PC-3 (cell line): ENCODE data around the gene FBXO42. TPM values are rescaled to one million over a fixed set of nuclear protein-coding genes. Genes with fewer than 3 reads are reported as not detected.

Experiments
- ATAC-seq: fragments of 200-7000 bp; cut with Tn5 transposase; 2 replicates; pipeline ENCODE4 v1.9.1; 2020; ENCODE audit warnings: mild to moderate bottlenecking, moderate library complexity
- BruUV-seq: library from RNA; stranded (reverse); fragments of 400-500 nt; replicated peaks from 2 replicates; lab custom pipeline; 2021; lab: Mats Ljungman, UMichigan
- CTCF ChIA-PET: fragments of 300-600 bp; sonication (Branson Sonifier 250); formaldehyde crosslinking; loops from one replicate; lab custom pipeline; 2022; ENCODE audit warnings: antibody characterized with exemption; lab: Charles Lee
- POLR2A ChIA-PET: fragments of 300-600 bp; sonication (Branson Sonifier 250); formaldehyde crosslinking; loops from one replicate; lab custom pipeline; 2022; ENCODE audit warnings: antibody characterized with exemption; ENCODE audit not compliant: unreplicated experiment; lab: Charles Lee
- DNase-seq: peaks from one replicate; pipeline ENCODE4 v3.0.0-alpha.2; 2015
- H2AFZ ChIP-seq: fragments of 300-600 bp; sonication (generic); 2 replicates; pipeline ENCODE4 v1.6.0; 2016; ENCODE audit warnings: antibody characterized with exemption, low read length
- H3F3A ChIP-seq: fragments of 300-600 bp; sonication (generic); one replicate; pipeline ENCODE4 v1.6.0; 2017; ENCODE audit warnings: antibody characterized with exemption, low read length, control low read depth, mild to moderate bottlenecking; ENCODE audit not compliant: unreplicated experiment
- H3K27ac ChIP-seq: fragments of 300-600 bp; sonication (generic); 2 replicates; pipeline ENCODE4 v1.5.1; 2016; ENCODE audit warnings: mild to moderate bottlenecking, low read length
- H3K27me3 ChIP-seq: fragments of 300-600 bp; sonication (generic); 2 replicates; pipeline ENCODE4 v1.6.1; 2016; ENCODE audit warnings: low read length, mixed read lengths
- H3K36me3 ChIP-seq: fragments of 300-600 bp; sonication (generic); 2 replicates; pipeline ENCODE4 v1.6.1; 2016; ENCODE audit warnings: low read depth, mixed run types, low read length, mixed read lengths
- H3K4me1 ChIP-seq: fragments of 300-600 bp; sonication (generic); 2 replicates; pipeline ENCODE4 v1.5.1; 2016; ENCODE audit warnings: low read length; ENCODE audit not compliant: insufficient read depth
- H3K4me2 ChIP-seq: fragments of 300-600 bp; sonication (generic); 2 replicates; pipeline ENCODE4 v1.6.0; 2016; ENCODE audit warnings: low read length
- H3K4me3 ChIP-seq: fragments of 300-600 bp; sonication (generic); 2 replicates; pipeline ENCODE4 v1.5.1; 2016; ENCODE audit warnings: mild to moderate bottlenecking, low read length, mixed read lengths
- H3K79me2 ChIP-seq: fragments of 300-600 bp; sonication (generic); 2 replicates; pipeline ENCODE4 v1.6.1; 2017; ENCODE audit warnings: low read length, mixed read lengths
- H3K9ac ChIP-seq: fragments of 300-600 bp; sonication (generic); 2 replicates; pipeline ENCODE4 v1.6.0; 2016; ENCODE audit warnings: mild to moderate bottlenecking, low read length
- H3K9me2 ChIP-seq: fragments of 300-600 bp; sonication (generic); replicated peaks from 2 replicates; pipeline ENCODE4 v1.6.1; 2016; ENCODE audit warnings: mixed run types, low read length, mixed read lengths
- H3K9me3 ChIP-seq: fragments of 300-600 bp; sonication (generic); 2 replicates; pipeline ENCODE4 v1.6.1; 2016; ENCODE audit warnings: low read length, mixed read lengths
- H4K20me1 ChIP-seq: fragments of 300-600 bp; sonication (generic); 2 replicates; pipeline ENCODE4 v1.6.1; 2016; ENCODE audit warnings: low read length, mixed read lengths
- CTCF ChIP-seq: fragments of 300-600 bp; sonication (generic); conservative IDR thresholded peaks from 2 replicates; pipeline ENCODE4 v1.5.1; 2017; ENCODE audit warnings: antibody characterized with exemption, low read depth, mild to moderate bottlenecking, low read length
- EZH2 ChIP-seq: fragments of 300-600 bp; sonication (generic); IDR thresholded peaks from one replicate; pipeline ENCODE4 v1.6.1; 2017; ENCODE audit warnings: antibody characterized with exemption, mild to moderate bottlenecking, low read length; ENCODE audit not compliant: unreplicated experiment
- EZH2phosphoT487 ChIP-seq: fragments of 300-600 bp; sonication (generic); IDR thresholded peaks from 2 replicates; pipeline ENCODE4 v1.6.1; 2018; ENCODE audit warnings: mild to moderate bottlenecking, antibody characterized with exemption, low read length, borderline replicate concordance
- intact Hi-C: fragments of 100-400 bp; cut with micrococcal nuclease; formaldehyde crosslinking; loops from 2 replicates; pipeline ENCODE4 v1.9.0; 2023
- total RNA-seq: library from RNA; depleted of rRNA; stranded (reverse); fragments of >200 nt; gene quantifications from 2 replicates; pipeline ENCODE4 v1.2.3, GENCODE V29; 2014

The FBXO42 gene
- total RNA-seq, 1 experiment from 2014 or later, result 16.0 TPM

GRCh38 chr1:16210581-16210980 lies 141.7 kb downstream of the FBXO42 start:
- Histone ChIP-seq H2AFZ (no peak overlapping the region), H3K79me2 (peaks cover 6% of the 10 kb centered on the region; the same call in 1 of the 2 replicates), H3K36me3 (no peaks in the 10 kb centered on the region), H3K27me3 (no peaks in the 10 kb centered on the region), H3K4me2 (no peak overlapping the region), H3K9me3 (no peaks in the 10 kb centered on the region), H3K27ac (no peak overlapping the region), H3F3A (no peaks in the 10 kb centered on the region), H3K9me2 (no peaks in the 10 kb centered on the region), H3K4me1 (peaks cover 18% of the 10 kb centered on the region), H4K20me1 (no peaks in the 10 kb centered on the region), H3K9ac (no peak overlapping the region), H3K4me3 (no peak overlapping the region)
- TF ChIP-seq EZH2 (no peak), EZH2phosphoT487 (no peak), CTCF (no peak)
- POLR2A ChIA-PET, result no interaction called here
- BruUV-seq, result no TSS peak
- ATAC-seq (no peak), DNase-seq (no peak)
- intact Hi-C loops, result no loop called here
- CTCF ChIA-PET, result no interaction called here

GRCh38 chr1:16209847-16210407 lies 142.4 kb downstream of the FBXO42 start:
- H3K4me1 ChIP-seq, result peaks cover 18% of the 10 kb centered on the region
- H3F3A ChIP-seq, result no peaks in the 10 kb centered on the region
- ChIA-PET CTCF (no interaction called here), POLR2A (no interaction called here)
- intact Hi-C loops, result loop anchor here (5.0 kb wide), 1 partner anchor 32 kb away; no protein-coding TSS in a partner anchor
- no peak overlapping the region for H3K27ac ChIP-seq
- H2AFZ ChIP-seq, result no peak overlapping the region
- no peaks in the 10 kb centered on the region for H3K27me3 ChIP-seq
- H4K20me1 ChIP-seq, result no peaks in the 10 kb centered on the region
- peaks cover 6% of the 10 kb centered on the region; the same call in 1 of the 2 replicates for H3K79me2 ChIP-seq
- BruUV-seq, result no TSS peak
- no peak overlapping the region for H3K4me3 ChIP-seq
- ATAC-seq (no peak), DNase-seq (no peak)
- H3K9me3 ChIP-seq, result no peaks in the 10 kb centered on the region
- TF ChIP-seq EZH2 (no peak), CTCF (no peak), EZH2phosphoT487 (no peak)
- no peaks in the 10 kb centered on the region for H3K36me3 ChIP-seq
- no peak overlapping the region for H3K9ac ChIP-seq
- H3K9me2 ChIP-seq, result no peaks in the 10 kb centered on the region
- no peak overlapping the region for H3K4me2 ChIP-seq

GRCh38 chr1:16209132-16209846 lies 143.0 kb downstream of the FBXO42 start:
- H3K4me3 ChIP-seq, result no peak overlapping the region
- no peak for DNase-seq
- H3K27ac ChIP-seq, result no peak overlapping the region
- H3K9me3 ChIP-seq, result no peaks in the 10 kb centered on the region
- ChIA-PET CTCF (no interaction called here), POLR2A (no interaction called here)
- no peaks in the 10 kb centered on the region for H3K36me3 ChIP-seq
- no peaks in the 10 kb centered on the region for H3K27me3 ChIP-seq
- no peaks in the 10 kb centered on the region for H3F3A ChIP-seq
- ATAC-seq, result no peak
- no peak overlapping the region for H3K9ac ChIP-seq
- peaks cover 6% of the 10 kb centered on the region; the same call in 1 of the 2 replicates for H3K79me2 ChIP-seq
- no TSS peak for BruUV-seq
- H3K9me2 ChIP-seq, result no peaks in the 10 kb centered on the region
- no peaks in the 10 kb centered on the region for H4K20me1 ChIP-seq
- TF ChIP-seq EZH2 (no peak), CTCF (no peak), EZH2phosphoT487 (no peak)
- no peak overlapping the region for H3K4me2 ChIP-seq
- no peak overlapping the region for H2AFZ ChIP-seq
- intact Hi-C loops, result loop anchor here (5.0 kb wide), 1 partner anchor 33 kb away; no protein-coding TSS in a partner anchor
- H3K4me1 ChIP-seq, result peaks cover 18% of the 10 kb centered on the region
